Astrocyte (in vitro differentiated cells and primary cell): ENCODE results near the gene THRB. TPM values are rescaled to one million over a fixed set of nuclear protein-coding genes. Genes with fewer than 3 reads are reported as not detected.

Source experiments
- DNase-seq: peaks from one replicate; pipeline ENCODE4 v3.0.0-alpha.2; 2010; ENCODE audit warnings: low read depth
- FAIRE-seq: peaks from 2 replicates; lab custom pipeline; 2011; peaks lifted over from hg19 to GRCh38; lab: Jason Lieb, UNC
- H2AFZ ChIP-seq: 2 replicates; pipeline ENCODE4 v1.6.0; 2012; ENCODE audit warnings: low read depth, low read length, inconsistent platforms
- H3K27ac ChIP-seq: 2 replicates; pipeline ENCODE4 v1.5.1; 2011; ENCODE audit warnings: low read depth, low read length, inconsistent platforms
- H3K27me3 ChIP-seq: 2 replicates; pipeline ENCODE4 v1.6.0; 2011; ENCODE audit warnings: low read length, inconsistent platforms; ENCODE audit not compliant: insufficient read depth
- H3K36me3 ChIP-seq: 2 replicates; pipeline ENCODE4 v1.5.1; 2011; ENCODE audit warnings: low read length, inconsistent platforms; ENCODE audit not compliant: insufficient read depth
- H3K4me1 ChIP-seq: 2 replicates; pipeline ENCODE4 v1.5.1; 2011; ENCODE audit warnings: low read length, inconsistent platforms; ENCODE audit not compliant: insufficient read depth
- H3K4me2 ChIP-seq: 2 replicates; pipeline ENCODE4 v1.6.0; 2012; ENCODE audit warnings: low read length, inconsistent platforms
- H3K4me3 ChIP-seq: 2 replicates; pipeline ENCODE4 v1.5.1; 2011; ENCODE audit warnings: low read depth, mild to moderate bottlenecking, low read length, inconsistent platforms; ENCODE audit not compliant: insufficient read depth
- H3K79me2 ChIP-seq: 2 replicates; pipeline ENCODE4 v1.6.0; 2012; ENCODE audit warnings: mild to moderate bottlenecking, low read length, inconsistent platforms; ENCODE audit not compliant: insufficient read depth
- H3K9ac ChIP-seq: 2 replicates; pipeline ENCODE4 v1.6.0; 2012; ENCODE audit warnings: mild to moderate bottlenecking, low read length, inconsistent platforms
- H3K9me3 ChIP-seq: 2 replicates; pipeline ENCODE4 v1.5.1; 2012; ENCODE audit warnings: low read depth, mild to moderate bottlenecking, low read length, inconsistent platforms; ENCODE audit not compliant: insufficient read depth
- H4K20me1 ChIP-seq: 2 replicates; pipeline ENCODE4 v1.6.0; 2012; ENCODE audit warnings: low read length, inconsistent platforms; ENCODE audit not compliant: insufficient read depth
- H3K27ac Mint-ChIP-seq: one replicate; pipeline ENCODE4 v1.8.0; 2021; ENCODE audit warnings: mild to moderate bottlenecking, mixed read lengths; ENCODE audit not compliant: unreplicated experiment
- H3K27me3 Mint-ChIP-seq: one replicate; pipeline ENCODE4 v1.8.0; 2021; ENCODE audit warnings: low read depth, mixed read lengths; ENCODE audit not compliant: unreplicated experiment
- H3K36me3 Mint-ChIP-seq: one replicate; pipeline ENCODE4 v1.8.0; 2021; ENCODE audit warnings: low read depth, mixed read lengths; ENCODE audit not compliant: unreplicated experiment
- H3K4me1 Mint-ChIP-seq: one replicate; pipeline ENCODE4 v1.8.0; 2021; ENCODE audit warnings: low read depth, mixed read lengths; ENCODE audit not compliant: unreplicated experiment
- H3K4me3 Mint-ChIP-seq: one replicate; pipeline ENCODE4 v1.8.0; 2021; ENCODE audit warnings: mild to moderate bottlenecking, moderate library complexity, mixed read lengths; ENCODE audit not compliant: unreplicated experiment
- H3K9me3 Mint-ChIP-seq: one replicate; pipeline ENCODE4 v1.8.0; 2021; ENCODE audit warnings: mild to moderate bottlenecking, mixed read lengths; ENCODE audit not compliant: unreplicated experiment
- CTCF ChIP-seq: IDR thresholded peaks from 2 replicates; pipeline ENCODE4 v1.5.1; 2011; ENCODE audit warnings: low read depth, mild to moderate bottlenecking, inconsistent platforms, low read length, moderate library complexity; ENCODE audit not compliant: insufficient read depth
- EZH2 ChIP-seq: IDR thresholded peaks from 2 replicates; pipeline ENCODE4 v1.6.1; 2012; ENCODE audit warnings: mild to moderate bottlenecking, low read length, inconsistent platforms; ENCODE audit not compliant: insufficient read depth
- total RNA-seq: library from RNA; stranded (reverse); gene quantifications from 2 replicates; pipeline ENCODE4 v1.2.1, GENCODE V29; 2021

THRB gene
- total RNA-seq, 1 donor from 2014 or later: 8.5 TPM

GRCh38 chr3:24520976-24521419 lies 26.3 kb upstream of the THRB start:
- Histone ChIP-seq H4K20me1 (no peaks in the 10 kb centered on the region), H2AFZ (peak overlapping the region; percentile 83), H3K79me2 (no peaks in the 10 kb centered on the region), H3K4me1 (no peaks in the 10 kb centered on the region), H3K27me3 (peaks cover 23% of the 10 kb centered on the region), H3K4me2 (peak overlapping the region; percentile 88), H3K36me3 (no peaks in the 10 kb centered on the region), H3K27ac (no peak overlapping the region), H3K9ac (peak overlapping the region; percentile 57), H3K9me3 (no peaks in the 10 kb centered on the region), H3K4me3 (peak overlapping the region; percentile 57)
- Mint-ChIP-seq H3K9me3 (no peaks in the 10 kb centered on the region), H3K36me3 (no peaks in the 10 kb centered on the region), H3K4me1 (peaks cover 6% of the 10 kb centered on the region), H3K27ac (peak overlapping the region; percentile 58), H3K27me3 (peaks cover 31% of the 10 kb centered on the region), H3K4me3 (peak overlapping the region; percentile 78)
- no peak for TF ChIP-seq CTCF
- no peak for TF ChIP-seq EZH2
- DNase-seq (no peak), FAIRE-seq (no peak)

- TF ChIP-seq CTCF: no peak
- no peak for TF ChIP-seq EZH2
- no peak overlapping the region for H3K27ac ChIP-seq
- no peak overlapping the region for H3K4me2 ChIP-seq
- H4K20me1 ChIP-seq: no peaks in the 10 kb centered on the region
- peaks cover 31% of the 10 kb centered on the region for H3K27me3 Mint-ChIP-seq
- no peak overlapping the region for H2AFZ ChIP-seq
- H3K4me3 ChIP-seq: no peak overlapping the region
- H3K9ac ChIP-seq: no peak overlapping the region
- H3K36me3 Mint-ChIP-seq: no peaks in the 10 kb centered on the region
- no peak overlapping the region for H3K4me3 Mint-ChIP-seq
- H3K27ac Mint-ChIP-seq: no peak overlapping the region
- H3K36me3 ChIP-seq: no peaks in the 10 kb centered on the region
- no peaks in the 10 kb centered on the region for H3K9me3 ChIP-seq
- H3K27me3 ChIP-seq: peaks cover 23% of the 10 kb centered on the region
- H3K4me1 ChIP-seq: no peaks in the 10 kb centered on the region
- FAIRE-seq (no peak), DNase-seq (no peak)
- H3K79me2 ChIP-seq: no peaks in the 10 kb centered on the region
- no peaks in the 10 kb centered on the region for H3K9me3 Mint-ChIP-seq
- peaks cover 6% of the 10 kb centered on the region for H3K4me1 Mint-ChIP-seq
Observed at GRCh38 chr3:24520101-24520495, 25.4 kb upstream of the THRB start.

GRCh38 chr3:24519368-24520100 lies 24.9 kb upstream of the THRB start:
- Histone ChIP-seq H3K9me3 (no peaks in the 10 kb centered on the region), H3K36me3 (no peaks in the 10 kb centered on the region), H3K9ac (no peak overlapping the region), H3K4me2 (peak overlapping the region; percentile 4), H3K79me2 (no peaks in the 10 kb centered on the region), H3K4me1 (no peaks in the 10 kb centered on the region), H3K4me3 (no peak overlapping the region), H3K27ac (no peak overlapping the region), H4K20me1 (no peaks in the 10 kb centered on the region), H3K27me3 (peaks cover 23% of the 10 kb centered on the region), H2AFZ (no peak overlapping the region)
- H3K36me3 Mint-ChIP-seq: no peaks in the 10 kb centered on the region
- no peak for DNase-seq
- H3K4me1 Mint-ChIP-seq: peaks cover 6% of the 10 kb centered on the region
- H3K4me3 Mint-ChIP-seq: no peak overlapping the region
- H3K9me3 Mint-ChIP-seq: no peaks in the 10 kb centered on the region
- TF ChIP-seq EZH2 (peak; percentile 8), CTCF (no peak)
- FAIRE-seq: no peak
- peaks cover 31% of the 10 kb centered on the region for H3K27me3 Mint-ChIP-seq
- no peak overlapping the region for H3K27ac Mint-ChIP-seq
